Stomach (tissue), 9 donors: ENCODE results near the gene TMCC1. TPM values are rescaled to one million over a fixed set of nuclear protein-coding genes. Genes with fewer than 3 reads are reported as not detected.

Experiments
- DNase-seq, 2 donors: peaks; one replicate each; pipeline versions ENCODE4 v3.0.0 to v3.0.0-alpha.2; 2013 to 2019
- H3K27ac ChIP-seq, 5 donors: fragments of 200-600 bp in 4 of 5; sonication (generic) in 4 of 5; one replicate each; pipeline ENCODE4 v1.5.1; 2013 to 2019; ENCODE audit warnings: mild to moderate bottlenecking in 1 of 5, moderate library complexity in 1 of 5
- H3K27me3 ChIP-seq, 3 donors: fragments of 200-600 bp; sonication (generic); one replicate each; pipeline ENCODE4 v1.5.1; 2017 to 2019; ENCODE audit warnings: mixed run types in 1 of 3
- H3K36me3 ChIP-seq, 4 donors: fragments of 200-600 bp; sonication (generic); 1 replicate in 3 of 4; 2 replicates in 1 of 4; pipeline ENCODE4 v1.5.1; 2016 to 2019
- H3K4me1 ChIP-seq, 4 donors: fragments of 200-600 bp; sonication (generic); one replicate each; pipeline ENCODE4 v1.5.1; 2016 to 2019
- H3K4me3 ChIP-seq, 4 donors: fragments of 200-600 bp; sonication (generic) in 3 of 4; one replicate each; pipeline ENCODE4 v1.5.1; 2016 to 2019; ENCODE audit warnings: mild to moderate bottlenecking in 1 of 4
- H3K9me3 ChIP-seq, 4 donors: fragments of 200-600 bp; sonication (generic); one replicate each; pipeline ENCODE4 v1.5.1; 2016 to 2019
- CTCF ChIP-seq, 7 experiments: fragments of 450-650 bp in 4 of 7; fragments of 200-600 bp in 3 of 7; sonication (generic) in 3 of 7; IDR thresholded peaks; one replicate each; pipeline ENCODE4 v1.5.1; 2016 to 2019; ENCODE audit warnings: antibody characterized with exemption in 7 of 7, control low read depth in 2 of 7, mild to moderate bottlenecking in 1 of 7
- EP300 ChIP-seq: sonication (generic); formaldehyde crosslinking; IDR thresholded peaks from one replicate; pipeline ENCODE4 v1.6.1; 2017; ENCODE audit warnings: antibody characterized with exemption
- POLR2A ChIP-seq, 4 donors: fragments of 450-650 bp; IDR thresholded peaks; one replicate each; pipeline ENCODE4 v1.6.1; 2016; ENCODE audit warnings: antibody characterized with exemption in 4 of 4, control low read depth in 2 of 4, mild to moderate bottlenecking in 1 of 4, moderate library complexity in 1 of 4
- POLR2AphosphoS5 ChIP-seq, 3 donors: sonication (generic); formaldehyde crosslinking; IDR thresholded peaks; one replicate each; pipeline ENCODE4 v1.6.1; 2016; ENCODE audit warnings: antibody characterized with exemption in 3 of 3
- WGBS, 5 donors: extraction: QIAGEN DNeasy Blood & Tissue Kit in 3 of 5; methylation state at CpG; one replicate each; pipeline versions ENCODE4 v1.1.5 to v1.1.7; 2013 to 2018; 5-methylcytosine and 5-hydroxymethylcytosine counted together
- intact Hi-C: fragments of 100-400 bp; cut with DNase I; formaldehyde crosslinking; loops from one replicate; pipeline ENCODE4 v1.15.1; 2023; ENCODE audit warnings: low total_unique reads
- polyA plus RNA-seq, 3 donors: library from polyadenylated mRNA; stranded (reverse); fragments of 200-250 nt; gene quantifications; one replicate each; pipeline ENCODE4 v1.2.3, GENCODE V29; 2013
- total RNA-seq, 5 donors: library from RNA; depleted of rRNA; stranded (reverse); fragments of >200 nt; gene quantifications; one replicate each; pipeline versions ENCODE4 v1.1.0 to v1.2.3, GENCODE V29; 2014 to 2016
- donor health status: healthy with polysubstance abuse.
- donor health status: Bipolar disorder and iron deficiency.
- donor health status: healthy.

TMCC1 gene
- total and polyA plus RNA-seq, 8 donors, result 5.0 to 26.6 (median 9.3) TPM

GRCh38 chr3:129610276-129610675 lies 283.2 kb downstream of the TMCC1 start:
- WGBS, 5 donors, result 50 to 56% (median 55%) methylated on average over 10 of the region's 10 CpGs
- DNase-seq, result no peak
- H3K4me3 ChIP-seq, result no peak overlapping the region
- TF ChIP-seq POLR2AphosphoS5 (IDR thresholded peaks at IDR 0.05) (no peak), EP300 (no peak), CTCF (IDR thresholded peaks at IDR 0.05) (no peak), POLR2A (IDR thresholded peaks at IDR 0.05) (no peak)
- intact Hi-C loops, result no loop called here
- H3K4me1 ChIP-seq, result peaks cover 58 to 82% (median 63%) of the 10 kb centered on the region in 4 donors
- peaks cover 0 to 11% (median 0%) of the 10 kb centered on the region in 3 donors for H3K27me3 ChIP-seq
- H3K9me3 ChIP-seq, result no peaks in the 10 kb centered on the region
- peak overlapping the region in 2 of 5 donors; percentile 9 to 42 for H3K27ac ChIP-seq
- no peaks in the 10 kb centered on the region for H3K36me3 ChIP-seq

- intact Hi-C loops, result no loop called here
- TF ChIP-seq POLR2A (IDR thresholded peaks at IDR 0.05) (no peak), EP300 (no peak), CTCF (IDR thresholded peaks at IDR 0.05) (no peak), POLR2AphosphoS5 (IDR thresholded peaks at IDR 0.05) (no peak)
- no peak for DNase-seq
- H3K36me3 ChIP-seq, result no peaks in the 10 kb centered on the region
- H3K9me3 ChIP-seq, result no peaks in the 10 kb centered on the region
- H3K4me3 ChIP-seq, result no peak overlapping the region
- peak overlapping the region in 3 of 5 donors; percentile 9 to 42 (median 15) for H3K27ac ChIP-seq
- 29 to 40% (median 33%) methylated on average over 3 of the region's 3 CpGs for WGBS, 5 donors
- H3K4me1 ChIP-seq, result peaks cover 58 to 82% (median 62%) of the 10 kb centered on the region in 4 donors
- peaks cover 0 to 17% (median 0%) of the 10 kb centered on the region in 3 donors for H3K27me3 ChIP-seq
Observed at GRCh38 chr3:129609591-129610182, 283.8 kb downstream of the TMCC1 start.

GRCh38 chr3:129608936-129609590 lies 284.4 kb downstream of the TMCC1 start:
- peaks cover 55 to 82% (median 64%) of the 10 kb centered on the region in 4 donors for H3K4me1 ChIP-seq
- no peak for TF ChIP-seq CTCF (IDR thresholded peaks at IDR 0.05)
- peaks cover 0 to 18% (median 0%) of the 10 kb centered on the region in 3 donors for H3K27me3 ChIP-seq
- peak overlapping the region in 4 of 5 donors; percentile 42 to 89 (median 87) for H3K27ac ChIP-seq
- no peak for DNase-seq
- no peaks in the 10 kb centered on the region for H3K9me3 ChIP-seq
- no peak overlapping the region for H3K4me3 ChIP-seq
- WGBS, 5 donors, result 70 to 84% (median 81%) methylated on average over 3 to 4 of the region's 4 CpGs
- no peaks in the 10 kb centered on the region for H3K36me3 ChIP-seq
- intact Hi-C loops, result no loop called here

GRCh38 chr3:129608087-129608935 lies 285.2 kb downstream of the TMCC1 start:
- H3K27me3 ChIP-seq, result peaks cover 0 to 18% (median 0%) of the 10 kb centered on the region in 3 donors
- H3K4me1 ChIP-seq, result peaks cover 55 to 89% (median 69%) of the 10 kb centered on the region in 4 donors
- peak overlapping the region; percentile 21 to 93 (median 88) for H3K27ac ChIP-seq
- no peaks in the 10 kb centered on the region for H3K36me3 ChIP-seq
- no peaks in the 10 kb centered on the region for H3K9me3 ChIP-seq
- intact Hi-C loops, result no loop called here
- H3K4me3 ChIP-seq, result no peak overlapping the region
- peak in 1 of 2 donors; percentile 75 for DNase-seq
- TF ChIP-seq EP300, result no peak
- no peak for TF ChIP-seq POLR2A (IDR thresholded peaks at IDR 0.05)
- TF ChIP-seq POLR2AphosphoS5 (IDR thresholded peaks at IDR 0.05), result no peak
- no peak for TF ChIP-seq CTCF (IDR thresholded peaks at IDR 0.05)
- 60 to 74% (median 73%) methylated on average over 17 of the region's 17 CpGs for WGBS, 5 donors
